ENCODE data around the gene GGT5.
A peak's percentile ranks its signal among the peaks of the same experiment; 100 is the strongest.
"Not testable (repeated sequence)": the region's sequence is repeated elsewhere in the genome, so short reads cannot be mapped to it uniquely, and the experiment has no call there.

Gene GGT5

DNA sequence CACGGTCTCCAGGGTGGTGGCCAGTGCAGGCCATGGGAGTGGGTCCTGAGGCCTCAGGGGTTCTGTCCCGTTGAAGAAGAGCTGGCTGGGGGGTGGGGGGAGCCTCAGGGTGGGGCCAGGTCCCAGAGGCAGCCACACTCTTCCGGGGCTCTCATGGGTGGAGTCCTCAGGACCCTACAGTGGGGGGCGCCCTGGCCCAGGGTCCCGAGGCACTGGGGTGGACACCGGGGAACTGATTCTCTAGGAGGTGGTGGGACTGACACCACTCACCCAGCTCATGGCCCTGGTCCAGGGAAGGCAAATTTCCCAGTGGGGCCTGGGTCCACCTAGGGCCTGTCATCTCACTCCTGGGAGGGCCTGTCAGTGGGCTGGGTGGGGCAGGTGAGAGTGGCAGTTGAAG is 12.8 kb downstream of the GGT5 start:
- DNase-seq (ENCODE audit: low read depth), result no peak

DNA sequence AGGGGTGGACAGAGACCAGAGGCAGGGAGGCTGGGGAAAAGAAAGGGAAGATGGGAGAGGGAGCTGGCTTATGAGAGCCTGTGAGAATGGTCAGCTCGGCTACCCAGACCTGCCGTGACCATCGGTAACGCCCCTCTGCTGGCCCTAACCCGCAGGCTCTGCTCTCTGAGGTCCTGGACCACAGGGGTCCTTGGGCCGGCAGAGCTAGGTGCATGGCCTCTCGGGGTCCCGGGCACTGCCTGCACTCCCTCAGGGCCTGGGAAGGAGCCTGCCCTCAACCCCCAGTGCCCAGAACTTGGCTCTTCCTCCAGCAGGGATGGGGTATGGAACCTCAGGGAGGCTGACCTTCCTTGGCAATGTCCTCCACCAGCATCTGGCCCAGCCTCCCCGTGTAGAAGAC is 13.2 kb downstream of the GGT5 start:
- no peak for DNase-seq (ENCODE audit: low read depth)

DNA sequence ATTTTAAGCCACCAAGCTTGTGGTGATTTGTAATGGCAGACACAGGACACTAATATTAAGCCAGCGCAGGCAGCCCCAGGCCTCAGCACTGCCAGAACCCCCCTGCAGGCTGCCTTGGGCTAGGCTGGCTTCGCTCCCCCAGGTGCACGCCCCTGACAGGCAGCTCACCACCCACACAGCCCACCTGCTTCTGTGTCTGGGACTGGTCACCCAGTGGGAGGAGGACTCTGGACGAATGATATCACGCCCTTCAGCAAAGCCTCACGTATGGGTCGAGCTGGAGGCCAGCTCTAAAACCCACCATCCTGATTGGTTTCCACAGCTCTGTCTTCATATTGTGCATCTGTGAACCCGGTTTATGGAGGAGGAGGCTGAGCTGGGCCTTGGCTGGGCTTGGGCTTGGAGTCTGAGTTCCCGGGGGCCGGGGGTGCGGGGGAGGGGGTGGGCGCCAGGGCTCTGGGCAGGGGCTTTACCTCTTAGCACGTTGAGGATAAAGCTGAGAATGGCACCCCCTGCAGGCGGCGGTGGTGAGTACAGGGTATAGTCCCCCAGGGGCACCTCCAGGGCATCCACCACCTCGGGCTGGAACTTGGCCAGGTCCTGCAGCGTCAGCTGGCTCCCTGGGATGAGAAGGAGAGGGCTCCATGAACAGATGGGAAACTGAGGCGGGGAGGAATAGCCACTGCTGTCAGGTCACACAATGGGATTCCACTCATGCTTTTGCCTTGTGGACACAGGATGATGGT is 13.8 kb downstream of the GGT5 start:
- peak; percentile 46 for DNase-seq (ENCODE audit: low read depth)

DNA sequence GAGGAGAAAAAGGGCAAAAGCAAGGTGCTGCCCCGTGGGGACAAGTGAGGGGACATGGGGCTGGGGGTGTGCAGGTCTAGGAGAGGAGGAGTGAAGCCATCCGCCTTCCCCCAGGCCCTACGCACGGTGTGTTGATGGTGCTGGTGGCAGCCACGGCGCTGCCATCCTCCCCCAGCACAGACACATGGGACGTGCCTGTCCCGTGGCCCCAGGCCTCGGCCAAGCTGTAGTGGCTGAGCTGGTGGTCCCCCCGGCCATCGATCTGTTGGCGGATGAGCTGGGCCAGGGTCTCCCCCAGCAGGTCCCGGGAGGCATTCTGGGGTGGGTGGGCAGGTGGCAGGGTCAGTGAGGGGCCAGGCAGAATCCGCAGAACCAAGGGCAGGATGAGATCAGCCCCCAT is 18.9 kb downstream of the GGT5 start:
- DNase-seq (ENCODE audit: low read depth), result no peak

DNA sequence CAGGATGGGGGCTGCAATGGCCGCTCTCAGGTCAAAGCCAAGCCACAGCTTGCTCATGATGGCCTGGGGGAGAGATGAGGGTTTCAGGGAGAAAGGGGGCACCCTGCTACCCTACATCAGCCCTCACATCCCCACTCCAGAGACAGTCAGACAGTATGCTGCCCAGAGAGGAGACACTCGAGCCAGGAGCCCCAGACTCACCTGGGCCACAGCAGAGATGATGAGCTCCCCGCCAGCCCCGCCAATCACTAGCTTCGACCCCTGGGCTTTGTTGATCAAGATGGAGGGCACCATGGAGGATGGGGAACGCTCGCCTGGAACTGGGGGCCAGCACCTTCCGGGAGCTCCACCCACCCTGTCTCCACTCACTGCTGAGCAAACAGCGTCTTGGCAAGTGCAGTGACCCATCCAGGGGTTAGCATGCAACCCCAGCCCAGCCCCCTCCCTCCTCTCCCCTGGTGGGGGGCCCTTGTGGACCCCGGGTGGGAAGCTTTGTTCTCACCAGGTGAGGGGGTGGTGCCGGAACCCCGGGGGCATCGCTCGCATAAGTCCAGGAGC is 19.8 kb downstream of the GGT5 start:
- DNase-seq (ENCODE audit: low read depth), result no peak

DNA sequence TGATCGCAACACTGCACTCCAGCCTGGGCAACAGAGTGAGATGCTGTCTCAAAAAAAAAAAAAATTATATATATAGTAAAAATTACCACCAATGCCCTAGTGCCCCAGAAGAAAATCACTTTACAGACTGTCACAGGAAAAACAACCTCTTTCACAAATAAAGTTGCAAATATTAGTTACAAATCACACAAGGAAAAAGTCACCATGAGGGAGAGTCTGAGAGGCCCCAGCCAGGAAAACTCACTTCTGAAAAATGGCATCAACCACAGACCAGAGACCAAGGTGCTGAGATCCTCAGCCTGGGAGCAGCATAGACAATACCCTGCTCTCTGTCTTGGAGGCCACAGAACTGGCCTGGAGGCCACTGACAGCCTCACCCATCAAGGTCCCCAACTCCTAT is 20.4 kb downstream of the GGT5 start:
- DNase-seq (ENCODE audit: low read depth), result no peak

DNA sequence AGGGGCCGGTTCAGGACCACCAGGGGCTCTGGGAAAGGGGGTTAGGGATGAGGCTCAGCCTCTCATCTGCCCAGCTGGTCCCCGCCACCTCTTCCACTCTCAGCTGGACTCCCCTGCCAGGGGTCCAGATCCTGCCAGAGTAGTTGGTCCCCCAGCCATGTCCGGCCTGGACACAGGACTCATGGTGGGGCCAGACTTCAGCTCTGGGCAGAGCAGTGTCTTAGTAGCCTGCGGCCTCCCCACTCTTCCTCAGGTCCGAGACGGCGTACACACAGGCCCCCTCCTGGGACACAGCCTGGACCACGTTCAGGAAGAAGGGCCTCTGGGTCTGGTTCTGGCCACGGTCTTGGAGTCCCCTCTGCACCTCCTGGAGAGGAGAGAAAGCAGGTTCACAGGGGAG is 25.1 kb downstream of the GGT5 start:
- DNase-seq (ENCODE audit: low read depth), result no peak

DNA sequence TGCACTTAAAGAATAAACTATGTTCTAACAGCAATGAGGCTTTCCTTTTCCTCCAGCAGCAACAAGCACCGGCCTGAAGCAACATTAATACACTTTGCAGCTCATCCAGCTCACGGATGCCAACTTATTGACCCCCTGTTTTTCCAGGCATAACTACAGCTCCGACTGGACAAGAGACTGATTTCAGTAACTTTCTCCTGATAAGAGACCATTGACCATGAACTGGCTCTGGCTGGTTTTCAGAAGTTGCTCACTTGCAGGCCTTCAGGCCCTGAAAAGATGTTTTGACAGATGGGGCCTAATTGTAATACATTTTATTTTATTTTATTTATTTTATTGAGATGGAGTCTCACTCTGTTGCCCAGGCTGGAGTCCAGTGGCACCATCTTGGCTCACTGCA is 27.5 kb downstream of the GGT5 start:
- DNase-seq (ENCODE audit: low read depth), result no peak

DNA sequence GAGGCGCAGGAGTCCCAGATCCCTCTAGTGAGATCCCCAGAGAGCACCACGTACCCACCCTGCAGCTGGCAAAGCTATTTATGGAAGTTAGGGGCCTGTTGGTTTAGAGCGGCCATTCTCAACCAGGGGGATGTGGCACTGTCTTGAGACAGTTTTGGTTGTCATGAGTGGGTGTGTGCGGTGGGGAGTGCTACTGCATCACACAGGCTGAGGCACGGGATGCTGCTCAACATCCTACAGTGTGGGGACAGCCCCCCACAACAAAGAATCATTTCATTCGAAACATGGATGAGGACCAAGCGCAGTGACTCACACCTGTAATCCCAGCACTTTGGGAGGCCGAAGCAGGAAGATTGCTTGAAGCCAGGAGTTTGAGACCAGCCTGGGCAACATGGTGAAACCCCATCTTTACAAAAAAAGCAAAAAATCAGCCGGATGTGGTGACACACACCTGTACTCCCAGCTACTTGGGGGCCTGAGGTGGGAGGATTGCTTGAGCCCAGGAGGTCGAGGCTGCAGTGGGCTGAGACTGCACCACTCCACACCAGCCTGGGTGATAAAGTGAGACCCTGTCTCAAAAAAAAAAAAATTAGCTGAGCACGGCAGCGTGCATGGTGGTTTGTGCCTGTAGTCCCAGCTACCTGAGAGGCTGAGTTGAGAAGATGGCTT is 28.2 kb downstream of the GGT5 start:
- no peak for DNase-seq (ENCODE audit: low read depth)

DNA sequence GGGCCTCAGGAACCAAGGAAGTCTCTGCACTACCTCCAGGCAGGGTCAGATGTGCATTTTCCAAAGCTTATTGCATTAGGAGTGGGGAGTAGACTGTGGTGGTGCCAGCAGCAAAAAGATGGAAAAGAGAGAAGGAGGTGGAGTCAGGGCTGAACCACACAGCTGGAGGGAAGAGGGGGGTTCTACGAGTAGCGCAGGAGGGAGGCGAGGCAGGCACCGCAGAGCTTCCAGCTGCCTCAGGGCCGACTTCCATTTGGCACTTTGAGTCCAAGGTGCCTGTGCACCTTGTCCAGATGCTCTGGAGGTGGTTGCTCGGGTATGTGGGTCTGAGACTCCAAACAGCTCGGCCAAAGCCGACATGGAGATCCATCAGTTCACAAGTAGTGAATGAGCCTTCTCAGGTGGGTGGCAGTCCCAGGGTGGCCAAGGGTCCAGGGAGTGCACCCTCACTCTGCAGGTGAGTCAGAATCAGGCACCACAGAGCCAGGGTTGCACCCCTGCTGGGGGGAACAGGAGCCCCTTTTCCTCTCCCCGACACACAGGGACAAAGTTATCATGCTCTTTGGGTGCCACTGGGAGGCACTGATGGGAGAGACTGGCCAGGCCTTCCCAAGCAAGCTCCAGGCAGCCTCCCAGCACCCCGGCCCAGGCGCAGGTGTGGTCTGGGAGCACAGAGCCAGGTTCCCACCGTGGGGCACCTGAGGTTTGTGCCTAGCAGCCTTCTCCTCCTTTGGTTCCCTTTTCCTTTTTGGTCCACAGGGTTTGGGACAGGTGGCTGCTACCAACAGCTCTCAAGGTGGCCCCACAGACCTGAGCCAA is 30.2 kb downstream of the GGT5 start:
- no peak for DNase-seq (ENCODE audit: low read depth)

DNA sequence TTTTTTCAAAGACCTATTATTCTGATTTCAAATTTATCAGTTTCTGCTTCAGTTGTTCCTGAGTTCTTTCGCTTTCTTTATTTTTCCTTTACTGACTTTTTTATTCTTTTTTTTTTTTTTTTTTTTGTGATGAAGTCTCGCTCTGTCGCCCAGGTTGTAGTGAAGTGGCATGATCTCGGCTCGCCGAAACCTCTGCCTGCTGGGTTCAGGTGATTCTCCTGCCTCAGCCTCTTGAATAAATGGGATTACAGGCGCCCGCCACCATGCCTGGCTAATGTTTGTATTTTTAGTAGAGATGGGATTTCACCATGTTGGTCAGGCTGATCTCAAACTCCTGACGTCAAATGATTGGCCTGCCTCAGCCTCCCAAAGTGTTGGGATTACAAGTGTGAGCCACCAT is 31.8 kb downstream of the GGT5 start:
- DNase-seq (ENCODE audit: low read depth), result not testable (repeated sequence)

DNA sequence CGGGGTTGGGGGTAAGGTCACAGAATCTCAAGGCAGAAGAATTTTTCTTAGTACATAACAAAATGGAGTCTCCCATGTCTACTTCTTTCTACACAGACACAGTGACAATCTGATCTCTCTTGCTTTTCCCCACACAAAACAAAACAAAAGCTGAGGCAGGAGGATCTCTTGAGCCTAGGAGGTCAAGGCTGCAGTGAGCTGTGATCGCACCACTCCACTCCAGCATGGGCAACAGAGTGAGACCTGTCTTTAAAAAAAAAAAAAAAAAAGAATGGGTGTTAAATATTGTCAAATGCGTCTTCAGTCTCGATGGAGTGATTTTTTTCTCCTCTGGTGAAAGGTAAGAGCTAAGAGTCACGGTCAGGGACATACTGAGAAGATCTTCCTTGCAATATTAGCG is 33.2 kb downstream of the GGT5 start:
- DNase-seq (ENCODE audit: low read depth), result not testable (repeated sequence)

DNA sequence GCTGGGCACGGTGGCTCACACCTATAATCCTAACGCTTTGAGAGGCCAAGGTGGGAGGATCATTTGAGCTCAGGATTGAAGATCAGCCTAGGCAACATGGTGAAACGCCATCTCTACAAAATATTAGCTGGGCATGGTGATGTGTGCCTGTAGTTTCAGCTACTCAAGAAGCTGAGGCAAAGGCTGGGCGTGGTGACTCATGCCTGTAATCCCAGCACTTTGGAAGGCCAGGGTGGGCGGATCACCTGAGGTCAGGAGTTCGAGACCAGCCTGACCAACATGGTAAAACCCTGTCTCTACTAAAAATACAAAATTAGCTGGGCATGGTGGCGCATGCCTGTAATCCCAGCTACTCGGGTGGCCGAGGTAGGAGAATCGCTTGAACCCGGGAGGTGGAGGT is 34.5 kb downstream of the GGT5 start:
- DNase-seq (ENCODE audit: low read depth), result not testable (repeated sequence)

DNA sequence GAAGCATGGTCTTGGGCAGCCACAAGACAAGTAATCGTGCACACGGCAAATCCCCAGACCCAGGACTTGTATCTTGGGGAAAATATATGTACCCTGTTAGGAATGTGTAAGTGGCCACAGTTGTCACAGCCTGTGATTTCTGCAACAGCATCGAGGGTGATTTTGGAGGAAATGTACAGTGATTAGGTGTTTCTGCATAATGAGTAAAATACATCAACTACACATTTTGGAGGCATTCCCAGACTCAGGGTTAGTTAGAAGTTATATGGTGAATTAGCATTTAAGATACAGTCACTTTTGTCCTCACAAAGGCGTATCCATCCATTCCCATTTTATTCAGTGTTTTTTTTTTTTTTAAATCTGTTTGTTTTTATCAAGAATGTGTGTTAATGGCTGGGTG is 35.2 kb downstream of the GGT5 start:
- DNase-seq (ENCODE audit: low read depth), result no peak

DNA sequence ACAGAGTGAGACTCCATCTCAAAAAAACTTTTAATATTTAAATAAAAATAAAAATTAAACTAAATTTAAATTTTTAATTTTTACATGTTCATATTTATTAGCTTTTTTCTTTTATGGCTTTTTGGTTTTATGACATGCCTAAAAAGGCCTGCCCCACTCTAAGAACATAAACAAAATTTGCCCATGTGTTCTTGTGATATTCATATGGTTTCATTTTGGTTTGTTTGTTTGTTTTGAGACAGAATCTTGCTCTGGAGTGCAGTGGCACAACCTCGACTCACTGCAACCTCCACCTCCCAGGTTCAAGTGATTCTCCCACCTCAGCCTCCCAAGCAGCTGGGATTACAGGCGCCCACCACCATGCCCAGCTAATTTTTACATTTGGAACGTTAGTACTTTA is 35.9 kb downstream of the GGT5 start:
- no peak for DNase-seq (ENCODE audit: low read depth)

DNA sequence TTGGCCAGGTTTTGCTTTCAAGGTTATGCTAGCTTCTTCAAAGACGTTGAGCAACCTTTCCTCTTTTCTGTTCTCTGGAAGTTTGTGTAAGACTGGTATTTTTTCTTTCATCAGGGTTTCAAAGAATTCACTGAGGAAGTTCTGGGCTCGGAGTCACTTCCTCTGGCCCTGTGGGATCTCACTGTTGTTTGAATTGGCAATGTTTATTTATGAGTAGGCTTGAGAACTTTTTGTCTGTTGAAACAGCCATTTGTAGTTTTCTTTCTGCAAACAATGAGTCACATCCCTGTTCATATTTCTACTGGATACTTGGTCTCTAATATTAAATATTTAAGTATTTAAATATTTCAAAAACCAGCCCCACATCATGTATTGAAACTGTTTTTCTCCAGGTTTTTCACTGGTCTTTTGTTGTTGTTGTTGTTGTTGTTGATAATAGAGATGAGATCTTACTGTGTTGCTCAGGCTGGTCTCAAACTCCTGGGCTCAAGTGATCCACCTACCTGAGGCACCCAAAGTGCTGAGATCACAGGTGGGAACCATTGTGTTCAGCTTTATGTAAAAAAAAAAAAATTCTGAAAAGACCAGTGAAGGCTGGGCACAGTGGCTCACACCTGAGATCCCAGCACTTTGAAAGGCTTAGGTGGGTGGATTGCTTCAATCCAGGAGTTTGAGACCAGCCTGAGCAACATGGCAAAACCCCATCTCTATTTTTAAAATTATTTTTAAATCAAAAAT is 36.7 kb downstream of the GGT5 start:
- DNase-seq (ENCODE audit: low read depth), result no peak

DNA sequence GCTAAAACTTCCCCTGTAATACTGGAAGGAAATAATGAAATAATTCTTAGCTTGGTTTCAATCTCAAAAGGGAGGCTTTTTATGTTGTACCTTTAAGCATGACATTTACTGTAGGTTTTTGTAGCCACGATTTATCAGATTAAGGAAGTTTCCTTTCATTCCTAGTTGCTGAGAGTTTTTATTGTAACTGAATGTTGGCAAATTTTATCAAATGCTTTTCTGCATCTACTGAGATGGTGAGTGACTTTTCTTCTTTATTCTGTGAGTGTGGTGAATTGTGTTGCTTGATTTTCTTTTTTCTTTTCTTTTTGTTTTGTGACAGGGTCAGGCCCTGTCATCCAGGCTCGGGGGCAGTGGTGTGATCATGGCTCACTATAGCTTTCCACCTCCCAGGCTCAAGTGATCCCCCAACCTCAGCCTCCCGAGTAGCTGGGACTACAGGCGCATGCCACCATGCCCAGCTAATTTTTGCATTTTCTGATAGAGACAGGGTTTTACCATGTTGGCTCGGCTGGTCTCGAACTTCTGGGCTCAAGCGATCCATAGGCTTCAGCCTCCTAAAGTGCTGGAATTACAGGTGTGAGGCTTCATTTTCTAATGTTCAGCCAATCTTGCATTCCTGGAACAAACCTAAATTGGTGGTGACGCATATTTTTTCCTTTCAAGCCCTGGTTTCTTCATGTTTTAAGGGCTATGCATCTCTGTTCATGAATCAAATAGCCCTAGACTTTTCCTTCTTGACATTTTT is 37.4 kb downstream of the GGT5 start:
- DNase-seq (ENCODE audit: low read depth), result no peak

DNA sequence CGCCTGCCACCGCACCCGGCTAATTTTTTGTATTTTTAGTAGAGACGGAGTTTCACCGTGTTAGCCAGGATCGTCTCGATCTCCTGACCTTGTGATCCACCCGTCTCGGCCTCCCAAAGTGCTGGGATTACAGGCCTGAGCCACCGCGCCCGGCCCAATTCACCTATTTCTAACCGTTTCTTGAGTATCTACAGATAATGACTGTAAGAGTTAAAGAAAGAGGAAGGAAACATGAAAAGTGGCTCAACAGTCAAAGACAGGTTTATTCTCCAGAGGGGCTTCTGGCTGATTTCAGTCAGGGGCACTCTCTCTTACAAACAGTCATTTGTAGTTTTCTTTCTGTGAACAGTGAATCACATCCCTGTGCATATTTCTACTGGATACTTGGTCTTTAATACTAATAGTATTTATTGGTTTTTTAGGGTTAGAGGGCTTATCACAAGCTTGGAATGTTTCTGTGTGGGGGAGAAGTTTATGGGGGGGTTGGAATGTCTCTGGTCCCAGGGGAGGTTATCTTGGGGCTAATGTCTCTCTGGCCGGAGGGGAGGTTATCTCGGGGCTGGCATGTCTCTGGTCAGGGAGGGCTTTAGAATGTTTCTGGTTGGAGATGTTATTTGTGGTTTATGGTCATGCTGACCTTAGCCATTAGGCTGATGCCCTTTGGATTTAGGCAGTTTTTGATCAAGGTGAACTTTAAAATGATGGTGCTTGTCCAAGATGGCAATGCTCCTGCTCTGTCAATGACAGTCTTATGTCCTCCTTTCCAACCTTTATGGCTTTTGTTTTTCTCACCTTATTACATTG is 38.2 kb downstream of the GGT5 start:
- not testable (repeated sequence) for DNase-seq (ENCODE audit: low read depth)

DNA sequence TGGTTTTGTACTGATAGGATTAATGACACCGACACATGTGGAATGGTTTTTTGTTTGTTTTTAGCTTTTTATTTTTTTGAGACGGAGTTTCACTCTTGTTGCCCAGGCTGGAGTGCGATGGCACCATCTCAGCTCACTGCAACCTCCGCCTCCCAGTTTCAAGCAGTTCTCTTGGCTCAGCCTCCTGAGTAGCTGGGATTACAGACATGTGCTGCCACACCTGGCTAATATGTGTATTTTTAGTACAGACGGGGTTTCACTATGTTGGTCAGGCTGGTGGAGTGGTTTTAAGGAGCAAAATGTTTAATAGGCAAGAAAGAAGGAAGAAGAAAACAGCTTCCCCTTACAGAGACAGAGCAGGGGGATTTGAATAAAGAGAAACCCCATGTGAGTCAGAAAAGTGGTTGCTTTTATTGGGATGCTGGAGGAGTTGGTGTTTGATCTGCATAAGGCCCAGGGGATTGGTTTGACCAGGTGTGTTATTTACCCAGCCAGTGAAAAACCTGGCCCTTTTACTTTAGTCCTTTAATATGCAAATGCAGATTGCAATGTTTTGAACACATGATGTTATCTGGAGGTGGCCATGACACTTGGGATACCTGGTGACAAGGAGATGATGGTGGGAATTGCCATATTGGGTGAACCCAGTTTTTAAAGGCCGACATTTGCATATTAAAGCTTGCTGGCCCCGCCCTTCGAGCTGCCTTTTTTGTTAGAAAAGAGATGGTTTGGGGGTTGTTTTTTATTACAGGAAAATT is 39.3 kb downstream of the GGT5 start:
- DNase-seq (ENCODE audit: low read depth), result no peak

DNA sequence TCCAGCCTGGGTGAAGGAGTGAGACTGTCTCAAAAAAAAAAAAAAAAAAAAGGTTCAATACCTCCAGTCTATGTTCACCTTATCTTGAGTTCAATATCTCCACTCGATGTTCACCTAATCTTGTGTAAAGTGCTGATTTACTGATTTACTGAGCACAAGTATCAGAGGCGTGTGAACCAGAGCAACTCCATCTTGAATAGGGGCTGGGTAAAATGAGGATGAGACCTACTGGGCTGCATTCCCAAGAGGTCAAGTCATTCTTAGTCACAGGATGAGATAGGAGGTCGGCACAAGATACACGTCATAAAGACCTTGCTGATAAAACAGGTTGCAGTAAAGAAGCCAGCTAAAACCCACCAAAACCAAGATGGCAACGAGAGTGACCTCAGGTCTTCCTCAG is 41.0 kb downstream of the GGT5 start:
- not testable (repeated sequence) for DNase-seq (ENCODE audit: low read depth)
